HG02870 (cell line): ENCODE data around the gene TIMM21.

Source experiments
- ATAC-seq: cut with Tn5 transposase; IDR thresholded peaks from one replicate; pipeline ENCODE4 v1.9.1; 2021; ENCODE audit warnings: mild to moderate bottlenecking, moderate library complexity; ENCODE audit not compliant: unreplicated experiment

The TIMM21 gene

GRCh38 chr18:74147779-74148542 lies at the start of gene TIMM21, which contains the start of gene FBXO15:
Gene TIMM21, plus strand, starts transcription at chr18:74148523. Its CDS starts 286 bp downstream, at chr18:74148809.
Gene FBXO15, minus strand, starts transcription at chr18:74147834. Its CDS starts 49 bp downstream, at chr18:74147785.
- ATAC-seq, result peak; percentile 89

DNA sequence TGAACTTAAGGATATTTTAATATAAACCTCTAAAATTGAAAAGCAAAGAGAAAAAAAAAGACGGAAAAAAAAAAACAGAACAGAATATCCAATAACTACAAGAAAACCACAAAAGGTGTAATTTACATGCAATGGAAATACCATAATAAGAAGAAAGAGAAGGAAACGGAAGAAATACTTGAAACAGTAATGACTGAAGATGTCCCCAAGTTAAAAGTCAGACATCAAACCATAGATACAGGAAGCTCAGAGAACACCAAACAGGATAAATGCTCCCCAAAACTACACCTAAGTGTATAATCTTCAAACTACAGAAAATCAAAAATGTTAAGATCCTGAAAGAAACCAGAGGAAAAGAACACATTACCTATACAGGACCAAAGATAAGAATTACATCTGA lies 39.9 kb upstream of the TIMM21 start:
- ATAC-seq, result no peak

DNA sequence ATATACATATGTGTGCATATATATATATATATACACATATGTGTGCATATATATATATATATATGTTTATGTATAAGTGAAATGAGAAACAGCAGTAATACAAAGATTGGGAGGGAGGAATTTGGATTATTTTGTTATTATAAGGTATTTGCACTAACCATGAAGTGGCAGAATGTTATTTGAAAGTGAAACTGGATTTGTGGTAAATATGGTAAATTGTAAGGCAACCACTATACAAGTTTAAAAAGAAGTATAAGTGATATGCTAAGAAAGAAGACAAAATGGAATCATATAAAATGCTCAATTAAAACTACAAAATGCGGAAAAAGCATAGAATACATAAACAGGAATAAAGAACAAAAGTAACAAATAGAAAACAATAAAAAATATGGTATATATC lies 38.2 kb upstream of the TIMM21 start:
- ATAC-seq, result no peak

DNA sequence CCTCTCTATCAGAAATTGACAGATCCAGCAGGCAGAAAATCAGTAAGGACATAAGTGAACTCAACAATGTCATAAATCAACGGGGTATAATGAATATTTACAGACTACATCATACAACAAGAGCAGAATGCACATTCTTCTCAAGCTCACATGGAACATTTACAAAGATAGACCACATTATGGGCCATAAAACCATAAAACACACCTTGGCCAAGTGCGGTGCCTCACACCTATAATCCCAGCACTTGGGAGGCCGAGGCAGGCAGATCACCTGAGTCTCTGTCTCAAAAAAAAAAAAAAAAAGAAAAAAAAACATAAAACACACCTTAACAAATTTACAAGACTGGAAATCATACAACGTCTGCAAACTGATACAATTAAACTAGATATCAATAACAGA lies 37.3 kb upstream of the TIMM21 start:
- no peak for ATAC-seq

- ATAC-seq, result no peak
Measured at GRCh38 chr18:74113711-74114110, 34.6 kb upstream of the TIMM21 start.

DNA sequence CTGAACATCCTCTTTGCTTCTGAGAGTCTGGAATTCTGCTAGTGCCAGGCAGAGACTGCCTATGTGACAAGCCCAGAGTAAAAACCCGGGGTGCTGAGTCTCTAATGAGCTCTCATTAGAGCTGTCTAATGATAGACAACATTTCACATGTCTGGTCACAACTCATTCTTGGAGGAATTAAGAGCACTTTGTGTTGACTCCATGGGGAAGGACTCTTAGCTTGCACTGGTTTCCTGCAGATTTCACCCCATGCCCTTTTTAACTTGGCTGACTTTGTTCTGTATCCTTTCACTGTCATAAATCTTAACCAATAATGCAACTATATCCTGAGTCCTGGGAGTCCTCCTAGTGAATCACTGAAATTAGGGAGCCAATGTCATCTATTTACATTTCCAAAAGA lies 34.2 kb upstream of the TIMM21 start:
- no peak for ATAC-seq

- no peak for ATAC-seq
Measured at GRCh38 chr18:74115046-74115445, 33.3 kb upstream of the TIMM21 start.

- ATAC-seq, result no peak
Measured at GRCh38 chr18:74116633-74117554, 31.4 kb upstream of the TIMM21 start.

DNA sequence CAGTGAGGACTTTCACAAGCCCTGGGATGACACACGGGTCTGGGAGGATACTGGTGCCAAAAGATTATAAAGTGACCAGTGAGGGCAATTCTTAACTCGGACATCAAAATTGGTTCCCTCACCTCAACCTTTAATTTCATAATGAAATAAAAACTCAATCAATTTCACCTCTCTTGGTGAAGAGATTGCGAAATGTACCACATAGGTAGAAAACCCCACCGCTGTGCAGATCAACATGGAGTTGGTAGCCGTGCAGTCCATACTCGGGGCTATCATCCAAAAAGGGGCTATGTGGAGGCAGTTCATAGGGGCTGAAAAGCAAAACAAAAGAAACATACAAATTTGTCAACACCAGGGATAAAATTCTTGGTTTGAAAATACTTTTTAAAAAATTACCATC lies 25.1 kb upstream of the TIMM21 start:
- ATAC-seq, result no peak

- ATAC-seq, result no peak
Measured at GRCh38 chr18:74124642-74125041, 23.7 kb upstream of the TIMM21 start.

DNA sequence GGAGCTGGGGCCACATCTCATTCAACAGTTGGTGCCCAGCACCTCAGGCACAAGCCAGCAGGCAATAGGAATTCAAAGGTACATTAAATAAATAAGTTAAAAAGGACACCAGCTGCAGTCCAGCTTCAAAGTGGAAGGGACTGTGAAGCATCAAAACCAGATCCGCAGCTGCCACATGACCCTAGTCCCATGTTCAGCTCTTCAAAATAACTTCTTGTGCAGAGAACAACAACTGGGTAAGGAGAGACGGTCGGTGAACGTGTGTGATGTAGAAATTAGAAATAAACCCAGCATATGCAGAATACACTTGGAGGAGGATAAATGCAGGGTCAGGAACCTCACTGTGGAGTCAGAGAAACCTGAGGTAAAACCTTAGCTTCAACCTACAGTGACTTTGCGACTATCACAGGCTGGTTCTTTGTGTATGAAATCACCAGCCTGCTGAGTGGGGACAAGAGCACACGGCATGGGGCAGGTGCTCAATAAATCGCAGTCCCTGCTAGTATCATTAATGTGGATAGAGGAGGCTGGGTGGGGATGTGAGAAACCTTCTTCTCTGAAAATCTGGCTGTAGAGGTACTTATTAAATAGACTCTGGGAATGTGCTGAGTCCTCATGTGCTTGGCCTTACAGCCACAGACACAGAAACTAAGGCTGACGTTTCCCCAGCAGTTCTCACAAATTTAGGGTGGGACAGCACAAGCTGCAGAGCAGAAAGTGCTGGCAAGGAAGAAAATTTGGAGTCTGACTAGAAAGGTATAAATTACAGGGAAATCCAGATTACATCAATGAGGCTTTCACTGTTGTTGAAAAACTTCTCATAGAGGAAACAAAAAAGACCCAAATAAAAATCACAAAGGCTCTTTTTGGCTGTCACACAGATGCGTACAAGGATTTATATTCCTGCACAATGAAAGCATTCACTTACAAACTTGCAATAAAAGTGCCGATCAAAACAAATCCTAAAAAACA lies 21.4 kb upstream of the TIMM21 start:
- ATAC-seq, result no peak

DNA sequence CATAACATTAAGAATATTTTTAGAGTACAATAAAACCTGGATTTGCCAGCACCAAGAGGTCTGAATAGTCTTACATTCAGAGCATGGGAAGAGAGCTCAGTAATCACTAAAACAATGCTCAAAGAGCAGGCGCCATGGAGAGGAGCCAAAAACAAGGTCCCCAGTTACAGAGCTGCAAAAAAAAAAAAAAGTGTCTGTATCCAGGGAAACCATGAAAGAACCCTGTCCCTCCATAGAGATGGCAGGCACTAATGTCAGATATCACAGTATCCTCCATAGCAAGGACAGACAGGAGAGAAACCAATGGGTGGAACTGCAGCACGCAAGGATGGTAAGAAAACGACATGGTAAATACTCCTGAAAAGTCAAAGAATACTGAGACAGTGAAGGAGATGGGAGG lies 20.2 kb upstream of the TIMM21 start:
- no peak for ATAC-seq

GRCh38 chr18:74131124-74131523 lies 17.2 kb upstream of the TIMM21 start:
- ATAC-seq, result no peak

GRCh38 chr18:74132201-74132600 lies 16.1 kb upstream of the TIMM21 start:
- ATAC-seq, result no peak

- no peak for ATAC-seq
Measured at GRCh38 chr18:74137920-74138538, 10.3 kb upstream of the TIMM21 start.

DNA sequence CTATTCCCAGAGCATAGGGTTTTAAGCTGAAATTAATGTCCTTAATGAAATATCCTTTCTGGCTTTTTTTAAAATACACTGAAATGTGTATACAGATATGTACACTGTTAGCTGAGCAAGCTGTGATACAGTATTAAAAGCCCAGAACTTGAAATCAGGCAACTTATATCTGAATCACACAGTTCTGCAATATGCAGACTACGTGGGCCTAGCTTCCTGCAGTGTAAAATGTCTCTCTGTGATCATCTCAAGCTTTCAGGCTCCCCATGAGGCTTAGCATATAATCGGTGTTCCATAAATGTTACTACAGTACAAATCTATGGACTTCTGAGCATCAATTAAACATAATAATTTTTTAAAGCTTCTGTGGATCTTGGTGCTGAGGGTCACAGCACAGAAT lies 8.9 kb upstream of the TIMM21 start:
- ATAC-seq, result peak; percentile 21

DNA sequence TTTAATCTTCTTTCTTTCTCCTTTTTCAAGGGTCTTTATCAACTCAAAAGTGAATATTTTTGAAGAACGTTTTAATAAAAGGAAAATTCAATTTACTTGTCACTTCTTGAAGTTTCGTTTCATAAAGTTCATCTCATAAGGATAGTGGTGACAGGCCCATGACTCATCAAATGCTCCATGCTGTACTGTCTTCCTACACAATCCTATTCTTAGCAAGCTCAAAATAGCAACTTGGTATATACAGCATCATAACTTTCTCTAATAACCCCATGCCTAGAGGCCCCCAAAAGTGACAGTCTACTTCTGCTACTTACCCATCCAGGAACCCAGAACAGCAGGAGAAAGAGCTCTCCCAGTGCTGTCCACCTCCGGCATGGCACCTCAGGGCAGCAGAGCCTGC lies 8.4 kb upstream of the TIMM21 start:
- peak; percentile 72 for ATAC-seq

GRCh38 chr18:74140582-74140981 lies 7.7 kb upstream of the TIMM21 start:
- no peak for ATAC-seq

GRCh38 chr18:74141667-74142066 lies 6.7 kb upstream of the TIMM21 start:
- no peak for ATAC-seq

DNA sequence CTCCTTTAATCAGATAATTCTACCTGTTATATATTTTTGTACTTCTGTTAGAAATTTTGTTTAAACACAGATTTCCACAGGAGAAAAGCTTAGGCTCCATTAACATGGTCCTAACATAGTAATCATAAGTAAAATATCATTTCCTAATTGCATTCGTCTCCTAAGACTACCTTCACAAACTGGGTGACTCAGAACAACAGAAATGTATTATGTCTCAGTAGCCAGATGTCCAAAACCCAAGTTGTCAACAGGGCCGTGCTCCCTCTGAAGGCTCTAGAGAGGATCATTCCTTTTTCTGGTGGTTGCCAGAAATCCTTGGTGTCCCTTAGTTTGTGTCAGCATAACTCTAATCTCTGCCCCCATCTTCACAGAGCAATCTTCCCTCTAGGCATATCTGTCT lies 6.1 kb upstream of the TIMM21 start:
- no peak for ATAC-seq
